ENCODE results near the gene LIN37. TPM values are rescaled to one million over a fixed set of nuclear protein-coding genes. Genes with fewer than 3 reads are reported as not detected.

LIN37 gene
- total and polyA plus RNA-seq, 2 of the 13 experiments (the other 11 are each of a cell fraction or from before 2014, with no cell fraction given) = 6.3 to 8.7 TPM

DNA sequence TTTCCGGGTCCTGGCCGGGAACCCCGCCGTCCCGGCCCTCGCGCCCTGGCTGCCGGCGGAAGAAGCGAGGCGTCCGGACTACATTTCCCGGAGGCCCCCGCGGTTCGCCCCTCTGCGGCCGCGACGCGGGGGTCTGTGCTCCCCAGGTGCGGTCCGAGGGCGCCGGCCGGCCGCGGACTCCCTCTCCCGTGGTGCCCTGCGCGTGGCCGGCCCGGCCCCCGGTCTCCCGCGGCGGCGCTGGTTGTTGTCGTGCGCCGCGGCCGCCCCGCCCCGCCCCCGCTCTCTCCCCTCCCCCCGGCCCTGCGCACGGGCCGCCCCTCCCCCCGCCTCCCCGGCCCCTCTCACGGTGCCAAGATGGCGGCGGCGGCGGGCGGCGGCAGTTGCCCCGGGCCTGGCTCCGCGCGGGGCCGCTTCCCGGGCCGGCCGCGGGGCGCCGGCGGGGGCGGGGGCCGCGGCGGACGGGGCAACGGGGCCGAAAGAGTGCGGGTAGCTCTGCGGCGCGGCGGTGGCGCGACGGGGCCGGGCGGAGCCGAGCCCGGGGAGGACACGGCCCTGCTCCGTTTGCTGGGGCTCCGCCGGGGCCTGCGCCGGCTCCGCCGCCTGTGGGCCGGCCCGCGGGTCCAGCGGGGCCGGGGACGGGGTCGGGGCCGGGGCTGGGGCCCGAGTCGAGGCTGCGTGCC, 30.6 kb upstream of the LIN37 start, which contains the start of gene KMT2B (continued):
- TF ChIP-seq, protein P1, sequence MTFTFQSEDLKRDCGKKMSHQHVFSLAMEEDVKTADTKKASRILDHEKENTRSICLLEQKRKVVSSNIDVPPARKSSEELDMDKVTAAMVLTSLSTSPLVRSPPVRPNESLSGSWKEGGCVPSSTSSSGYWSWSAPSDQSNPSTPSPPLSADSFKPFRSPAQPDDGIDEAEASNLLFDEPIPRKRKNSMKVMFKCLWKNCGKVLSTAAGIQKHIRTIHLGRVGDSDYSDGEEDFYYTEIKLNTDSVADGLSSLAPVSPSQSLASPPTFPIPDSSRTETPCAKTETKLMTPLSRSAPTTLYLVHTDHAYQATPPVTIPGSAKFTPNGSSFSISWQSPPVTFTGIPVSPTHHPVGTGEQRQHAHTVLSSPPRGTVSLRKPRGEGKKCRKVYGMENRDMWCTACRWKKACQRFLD (CRISPR knock-in tag; IDR thresholded peaks at IDR 0.05; ENCODE audit: borderline replicate concordance) = no peak
- TF ChIP-seq TCF12 (IDR thresholded peaks at IDR 0.05) (no peak), TCF12 (CRISPR knock-in tag; IDR thresholded peaks at IDR 0.05) (no peak), ZNF619 (CRISPR knock-in tag; IDR thresholded peaks at IDR 0.05) (no peak), JUN (CRISPR knock-in tag; IDR thresholded peaks at IDR 0.05) (no peak), TSC22D2 (CRISPR knock-in tag; IDR thresholded peaks at IDR 0.05; ENCODE audit: borderline replicate concordance) (no peak), ZNF143 (CRISPR knock-in tag; IDR thresholded peaks at IDR 0.05) (no peak; the same call in none of the 2 replicates), SATB2 (CRISPR knock-in tag; IDR thresholded peaks at IDR 0.05) (no peak), ZNF33A (CRISPR knock-in tag; IDR thresholded peaks at IDR 0.05; ENCODE audit: borderline replicate concordance) (no peak), YEATS4 (CRISPR knock-in tag; IDR thresholded peaks at IDR 0.05; ENCODE audit: borderline replicate concordance) (no peak), ETS1 (CRISPR knock-in tag; IDR thresholded peaks at IDR 0.05) (0 out of 2 replicates have a peak, but pooled peaks have one; percentile 4), GABPB1 (CRISPR knock-in tag; IDR thresholded peaks at IDR 0.05) (peak; percentile 72), ATF7 (IDR thresholded peaks at IDR 0.05) (no peak), ATF7 (CRISPR knock-in tag; IDR thresholded peaks at IDR 0.05) (no peak), FOSL2 (CRISPR knock-in tag; IDR thresholded peaks at IDR 0.05) (no peak), KLF16 (CRISPR knock-in tag; IDR thresholded peaks at IDR 0.05) (no peak), PATZ1 (CRISPR knock-in tag; IDR thresholded peaks at IDR 0.05) (peak; percentile 74), ZNF354B (CRISPR knock-in tag; IDR thresholded peaks at IDR 0.05) (no peak), ZNF44 (CRISPR knock-in tag; IDR thresholded peaks at IDR 0.05) (no peak)
- TF ChIP-seq, protein P2, sequence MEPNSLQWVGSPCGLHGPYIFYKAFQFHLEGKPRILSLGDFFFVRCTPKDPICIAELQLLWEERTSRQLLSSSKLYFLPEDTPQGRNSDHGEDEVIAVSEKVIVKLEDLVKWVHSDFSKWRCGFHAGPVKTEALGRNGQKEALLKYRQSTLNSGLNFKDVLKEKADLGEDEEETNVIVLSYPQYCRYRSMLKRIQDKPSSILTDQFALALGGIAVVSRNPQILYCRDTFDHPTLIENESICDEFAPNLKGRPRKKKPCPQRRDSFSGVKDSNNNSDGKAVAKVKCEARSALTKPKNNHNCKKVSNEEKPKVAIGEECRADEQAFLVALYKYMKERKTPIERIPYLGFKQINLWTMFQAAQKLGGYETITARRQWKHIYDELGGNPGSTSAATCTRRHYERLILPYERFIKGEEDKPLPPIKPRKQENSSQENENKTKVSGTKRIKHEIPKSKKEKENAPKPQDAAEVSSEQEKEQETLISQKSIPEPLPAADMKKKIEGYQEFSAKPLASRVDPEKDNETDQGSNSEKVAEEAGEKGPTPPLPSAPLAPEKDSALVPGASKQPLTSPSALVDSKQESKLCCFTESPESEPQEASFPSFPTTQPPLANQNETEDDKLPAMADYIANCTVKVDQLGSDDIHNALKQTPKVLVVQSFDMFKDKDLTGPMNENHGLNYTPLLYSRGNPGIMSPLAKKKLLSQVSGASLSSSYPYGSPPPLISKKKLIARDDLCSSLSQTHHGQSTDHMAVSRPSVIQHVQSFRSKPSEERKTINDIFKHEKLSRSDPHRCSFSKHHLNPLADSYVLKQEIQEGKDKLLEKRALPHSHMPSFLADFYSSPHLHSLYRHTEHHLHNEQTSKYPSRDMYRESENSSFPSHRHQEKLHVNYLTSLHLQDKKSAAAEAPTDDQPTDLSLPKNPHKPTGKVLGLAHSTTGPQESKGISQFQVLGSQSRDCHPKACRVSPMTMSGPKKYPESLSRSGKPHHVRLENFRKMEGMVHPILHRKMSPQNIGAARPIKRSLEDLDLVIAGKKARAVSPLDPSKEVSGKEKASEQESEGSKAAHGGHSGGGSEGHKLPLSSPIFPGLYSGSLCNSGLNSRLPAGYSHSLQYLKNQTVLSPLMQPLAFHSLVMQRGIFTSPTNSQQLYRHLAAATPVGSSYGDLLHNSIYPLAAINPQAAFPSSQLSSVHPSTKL (CRISPR knock-in tag; IDR thresholded peaks at IDR 0.05) = no peak
- TF ChIP-seq, protein P3, sequence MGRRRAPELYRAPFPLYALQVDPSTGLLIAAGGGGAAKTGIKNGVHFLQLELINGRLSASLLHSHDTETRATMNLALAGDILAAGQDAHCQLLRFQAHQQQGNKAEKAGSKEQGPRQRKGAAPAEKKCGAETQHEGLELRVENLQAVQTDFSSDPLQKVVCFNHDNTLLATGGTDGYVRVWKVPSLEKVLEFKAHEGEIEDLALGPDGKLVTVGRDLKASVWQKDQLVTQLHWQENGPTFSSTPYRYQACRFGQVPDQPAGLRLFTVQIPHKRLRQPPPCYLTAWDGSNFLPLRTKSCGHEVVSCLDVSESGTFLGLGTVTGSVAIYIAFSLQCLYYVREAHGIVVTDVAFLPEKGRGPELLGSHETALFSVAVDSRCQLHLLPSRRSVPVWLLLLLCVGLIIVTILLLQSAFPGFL (CRISPR knock-in tag; IDR thresholded peaks at IDR 0.05) = no peak
